Measurements from ENCODE around the gene TBXAS1.

DNA sequence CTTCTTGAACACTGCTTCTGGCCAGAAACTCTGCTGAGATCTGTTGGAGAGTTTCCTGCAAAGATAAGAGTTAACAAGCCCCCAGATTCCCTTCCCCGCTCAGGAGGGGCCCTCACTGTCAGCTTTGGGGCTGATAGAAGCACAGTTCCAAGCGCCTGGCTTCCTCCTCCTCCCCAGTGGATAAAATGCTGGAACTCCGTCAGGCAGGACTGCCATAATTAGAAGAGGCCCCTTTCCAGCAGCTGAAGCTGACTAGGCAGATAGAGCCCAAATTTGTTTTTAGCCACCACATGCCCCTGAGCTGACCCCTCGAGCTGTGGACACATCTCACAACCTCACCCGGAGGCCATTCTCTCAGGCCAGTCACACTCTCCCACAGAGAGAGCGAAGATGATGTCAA lies 89.4 kb downstream of the TBXAS1 start:
- TF ChIP-seq, protein P1, sequence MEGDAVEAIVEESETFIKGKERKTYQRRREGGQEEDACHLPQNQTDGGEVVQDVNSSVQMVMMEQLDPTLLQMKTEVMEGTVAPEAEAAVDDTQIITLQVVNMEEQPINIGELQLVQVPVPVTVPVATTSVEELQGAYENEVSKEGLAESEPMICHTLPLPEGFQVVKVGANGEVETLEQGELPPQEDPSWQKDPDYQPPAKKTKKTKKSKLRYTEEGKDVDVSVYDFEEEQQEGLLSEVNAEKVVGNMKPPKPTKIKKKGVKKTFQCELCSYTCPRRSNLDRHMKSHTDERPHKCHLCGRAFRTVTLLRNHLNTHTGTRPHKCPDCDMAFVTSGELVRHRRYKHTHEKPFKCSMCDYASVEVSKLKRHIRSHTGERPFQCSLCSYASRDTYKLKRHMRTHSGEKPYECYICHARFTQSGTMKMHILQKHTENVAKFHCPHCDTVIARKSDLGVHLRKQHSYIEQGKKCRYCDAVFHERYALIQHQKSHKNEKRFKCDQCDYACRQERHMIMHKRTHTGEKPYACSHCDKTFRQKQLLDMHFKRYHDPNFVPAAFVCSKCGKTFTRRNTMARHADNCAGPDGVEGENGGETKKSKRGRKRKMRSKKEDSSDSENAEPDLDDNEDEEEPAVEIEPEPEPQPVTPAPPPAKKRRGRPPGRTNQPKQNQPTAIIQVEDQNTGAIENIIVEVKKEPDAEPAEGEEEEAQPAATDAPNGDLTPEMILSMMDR (IDR thresholded peaks at IDR 0.05): no peak
- TF ChIP-seq ZFX (IDR thresholded peaks at IDR 0.05; ENCODE audit: borderline replicate concordance): no peak

Data from 22Rv1 (cell line).